ENCODE measurements around the gene POPDC2.
"Not testable (repeated sequence)": the region's sequence is repeated elsewhere in the genome, so short reads cannot be mapped to it uniquely, and the experiment has no call there.

The POPDC2 gene

GRCh38 chr3:119611664-119612063, 48.7 kb downstream of the POPDC2 start:
- no peak for DNase-seq

DNA sequence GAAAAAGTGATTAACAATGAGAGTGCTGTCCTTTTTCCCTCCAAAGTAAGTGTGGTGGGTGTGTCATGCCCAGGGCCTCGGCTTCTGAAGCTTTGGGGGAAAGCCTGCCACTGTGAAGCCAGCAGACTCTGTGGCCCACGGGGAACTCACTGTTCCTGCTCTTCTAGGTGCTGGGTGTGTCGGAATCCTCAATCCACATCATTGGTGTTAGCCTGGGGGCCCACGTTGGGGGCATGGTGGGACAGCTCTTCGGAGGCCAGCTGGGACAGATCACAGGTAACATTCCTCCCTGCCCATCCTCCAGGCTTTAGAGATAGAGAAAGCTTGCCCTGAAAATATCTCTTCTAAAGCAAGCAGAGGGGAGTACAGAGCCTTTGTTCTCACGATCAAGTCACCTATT, 51.1 kb downstream of the POPDC2 start:
- DNase-seq: no peak

GRCh38 chr3:119608405-119609000, 51.9 kb downstream of the POPDC2 start:
- DNase-seq: no peak

DNA sequence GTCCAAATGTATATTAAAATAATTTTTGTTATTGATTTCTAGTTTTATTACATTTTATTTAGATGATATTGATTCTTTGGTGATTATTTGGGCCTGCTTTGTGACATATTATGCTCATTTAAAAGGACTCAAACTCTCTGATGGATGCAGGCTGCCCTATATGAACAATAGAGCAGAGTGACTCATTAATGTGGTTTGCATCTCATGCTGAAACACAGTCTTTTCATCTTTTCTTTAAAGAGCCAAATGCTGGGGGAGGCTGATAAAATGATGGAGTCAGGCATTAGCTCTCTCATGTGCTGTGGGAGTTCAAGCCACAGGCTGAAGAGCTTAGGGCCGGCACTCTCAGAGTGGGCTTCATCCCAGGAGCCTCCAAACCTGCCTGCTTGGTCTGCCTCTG, 55.5 kb downstream of the POPDC2 start:
- no peak for DNase-seq

DNA sequence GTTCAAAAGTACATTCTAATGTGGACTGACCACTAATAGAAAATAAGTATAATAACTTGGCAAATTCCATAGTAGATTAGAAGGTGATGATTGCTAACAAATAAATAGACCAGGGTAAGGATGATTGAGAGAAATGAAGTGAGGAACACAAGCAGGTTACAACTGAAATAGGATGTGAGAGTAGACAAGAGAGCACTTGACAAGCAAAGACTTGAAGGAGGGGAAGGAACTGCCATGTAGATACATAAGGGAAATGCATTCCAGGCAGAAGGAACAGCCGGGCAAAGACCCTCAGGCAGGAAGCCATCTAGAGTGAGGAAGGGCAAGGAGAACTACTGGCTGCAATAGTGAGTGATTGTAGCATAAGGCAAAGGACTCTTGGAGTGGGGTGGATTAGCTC, 57.7 kb downstream of the POPDC2 start:
- DNase-seq: no peak

DNA sequence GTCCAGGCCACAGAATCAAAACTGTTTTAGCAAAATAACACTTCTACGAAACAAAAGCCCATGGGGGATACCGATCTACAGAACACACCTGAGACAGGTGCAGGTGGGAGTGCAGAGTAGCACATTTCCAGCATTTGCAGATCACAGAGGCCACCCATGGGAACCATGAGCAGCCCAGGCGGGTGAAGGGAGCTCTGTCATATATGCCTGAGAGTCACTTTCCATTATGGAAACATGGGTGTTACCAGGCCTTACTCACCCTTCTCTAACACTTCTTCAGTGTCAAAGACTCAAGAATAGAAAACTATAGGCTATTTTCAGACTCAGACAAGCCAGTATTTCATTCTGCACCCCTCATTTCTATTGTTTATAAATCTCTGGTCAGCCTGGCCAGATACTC, 59.2 kb downstream of the POPDC2 start:
- DNase-seq: no peak

DNA sequence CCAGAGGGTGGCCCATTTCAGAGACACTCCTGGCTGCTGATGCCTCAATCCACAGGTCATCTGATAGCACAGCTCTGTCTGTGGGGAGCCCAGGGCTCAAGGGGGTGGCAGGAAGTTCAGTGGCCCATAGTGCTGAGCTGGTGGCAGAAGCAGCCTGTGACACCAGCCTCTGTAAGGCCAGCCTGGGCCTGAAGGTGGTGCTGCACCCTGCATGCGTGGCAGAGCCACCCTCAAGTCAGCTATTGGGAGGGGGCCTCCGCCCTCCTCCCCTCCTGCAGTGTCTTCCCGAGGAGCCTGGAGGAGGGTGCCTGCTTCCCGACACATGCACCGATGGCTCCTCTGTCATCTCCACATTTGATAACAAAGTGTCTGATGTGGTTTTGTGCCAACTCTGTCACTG, 59.7 kb downstream of the POPDC2 start:
- no peak for DNase-seq

GRCh38 chr3:119599558-119600174, 60.7 kb downstream of the POPDC2 start:
- no peak for DNase-seq

DNA sequence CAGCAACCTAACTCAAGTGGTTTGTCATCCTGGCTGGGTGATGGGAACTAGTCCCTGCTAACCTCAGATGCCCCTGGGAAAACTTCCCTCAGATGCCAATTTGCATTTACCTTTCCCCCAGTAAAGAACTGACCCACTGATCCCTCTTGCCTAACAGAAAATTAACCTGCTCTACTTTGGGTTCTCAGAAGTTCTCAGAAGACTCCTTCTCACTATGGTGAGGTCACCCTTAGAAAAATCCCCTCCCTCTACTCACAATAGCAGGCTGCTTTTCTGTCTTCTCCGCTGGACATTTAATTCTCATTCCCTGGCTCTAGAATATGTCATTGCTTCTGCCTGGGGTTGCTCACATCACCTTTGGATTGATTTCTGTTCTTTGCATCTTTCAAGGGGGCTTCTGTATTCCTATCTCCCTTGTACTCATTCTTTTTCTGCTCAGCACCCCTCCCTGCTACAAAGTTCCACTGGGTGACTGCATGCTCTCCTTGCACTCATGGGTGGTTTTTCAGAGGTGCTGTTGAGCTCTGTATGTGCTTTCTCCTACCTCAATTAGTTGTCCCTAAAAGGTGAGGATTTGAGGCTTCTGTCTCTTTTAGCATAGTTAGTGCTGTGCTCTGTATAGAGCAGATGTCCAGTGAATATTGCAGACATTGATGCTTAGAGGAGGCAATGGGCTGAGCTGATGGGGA, 61.8 kb downstream of the POPDC2 start:
- DNase-seq: no peak

- DNase-seq: no peak
Observed at GRCh38 chr3:119597548-119598288, 62.7 kb downstream of the POPDC2 start, which contains the start of gene PLA1A. Gene PLA1A (plus strand): TSS chr3:119597885. CDS start chr3:119597914, 29 bp downstream.

DNA sequence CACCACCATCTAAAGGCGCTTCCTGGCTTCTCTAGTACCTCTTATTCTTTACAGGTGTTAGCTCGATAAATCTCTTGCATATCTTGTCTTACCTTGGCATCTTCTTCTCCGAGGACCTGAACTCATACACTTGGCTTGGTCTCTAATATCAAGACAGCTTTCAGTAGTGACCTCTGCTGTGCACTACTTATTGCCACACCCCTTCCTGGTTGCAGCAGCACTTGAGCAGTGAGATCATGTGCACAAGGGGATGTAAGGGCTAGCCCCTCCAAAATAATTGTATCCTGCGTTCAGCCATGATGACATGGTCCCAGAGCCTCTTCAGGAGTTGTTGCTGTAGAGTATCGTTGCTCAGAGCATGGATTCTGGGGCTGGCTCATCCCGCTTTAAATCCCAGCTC, 64.0 kb downstream of the POPDC2 start:
- no peak for DNase-seq

DNA sequence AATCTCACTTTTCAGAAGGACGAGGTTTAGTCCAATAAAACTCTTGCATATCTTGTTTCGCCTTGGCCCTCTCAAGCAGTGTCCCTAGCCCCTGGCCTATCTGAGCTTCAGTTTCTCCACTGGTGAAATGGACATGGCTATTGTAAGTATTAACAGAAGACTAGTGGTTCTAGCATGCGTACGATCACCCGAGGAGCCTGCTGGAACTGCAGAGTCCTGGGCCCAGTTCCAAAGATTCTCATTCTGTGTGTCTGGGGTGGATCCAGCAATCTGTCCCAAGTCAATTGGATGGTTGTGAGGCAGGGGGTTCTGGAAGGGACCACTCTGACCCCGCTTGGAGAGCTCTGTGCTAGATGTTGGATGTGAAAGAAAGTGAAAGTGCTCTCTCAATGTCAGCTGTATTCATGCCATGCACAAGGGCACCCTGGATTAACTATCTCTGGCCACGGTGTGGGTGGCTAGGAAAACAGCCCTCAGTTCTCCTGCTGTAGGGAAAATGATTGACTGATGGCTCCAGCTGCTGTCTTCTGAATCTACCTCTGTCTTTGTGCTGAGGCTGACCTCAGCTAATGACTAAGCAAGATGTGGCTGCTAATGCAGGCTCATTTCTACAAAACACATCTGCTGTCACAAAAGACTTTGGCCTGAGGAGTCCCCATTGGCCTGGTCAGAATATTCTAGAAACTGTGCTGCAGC, 64.6 kb downstream of the POPDC2 start:
- no peak for DNase-seq

GRCh38 chr3:119594929-119595328, 65.5 kb downstream of the POPDC2 start:
- DNase-seq: not testable (repeated sequence)

DNA sequence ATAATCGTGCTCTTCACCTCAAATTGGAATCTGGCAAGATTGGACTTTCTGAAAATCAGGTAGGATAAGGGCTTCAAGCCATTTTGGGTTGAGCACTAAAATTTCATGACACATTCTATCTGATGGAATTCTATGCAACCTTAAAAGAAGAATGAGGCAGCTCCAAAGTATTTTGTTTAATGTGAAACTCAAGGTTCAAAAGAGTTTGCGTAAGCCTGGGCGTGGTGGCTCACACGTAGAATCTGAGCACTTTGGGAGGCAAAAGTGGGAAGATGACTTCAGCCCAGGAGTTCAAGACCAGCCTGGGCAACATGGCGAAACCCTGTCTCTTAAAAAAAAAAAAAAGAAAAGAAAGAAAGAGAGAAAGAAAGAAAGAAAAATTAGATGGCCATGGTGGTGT, 66.3 kb downstream of the POPDC2 start:
- no peak for DNase-seq

DNA sequence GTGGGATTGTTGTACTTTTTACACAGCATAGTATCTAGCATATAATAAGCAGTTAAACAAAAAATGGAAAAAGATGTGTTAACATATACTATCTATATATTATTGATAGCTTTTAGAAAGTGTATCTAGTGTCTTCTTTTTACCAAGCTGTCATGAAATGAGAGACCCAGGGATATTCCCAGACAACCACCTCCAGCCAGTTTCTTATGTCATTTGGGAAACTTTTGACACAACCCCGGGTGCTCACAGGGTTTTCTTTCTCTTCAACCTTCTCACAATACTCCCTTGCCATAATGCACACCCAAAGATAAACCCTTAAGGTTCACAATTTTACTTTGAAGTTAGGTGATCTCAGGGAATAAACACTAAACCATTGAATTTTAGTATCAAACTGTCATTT, 67.5 kb downstream of the POPDC2 start:
- no peak for DNase-seq
